OCI-LY3 (cell line): ENCODE data around the gene TMEM106C.

Experiments used
- H2AFZ ChIP-seq: fragments of 200-600, 300-600 bp; shearing (Covaris generic); 2 replicates; pipeline ENCODE4 v1.6.0; 2014; ENCODE audit warnings: antibody characterized with exemption, low read depth, low read length
- H3K27ac ChIP-seq: fragments of 200-600, 300-600 bp; sonication (generic); 2 replicates; pipeline ENCODE4 v1.5.1; 2014; ENCODE audit warnings: mild to moderate bottlenecking, low read length, moderate library complexity, mixed read lengths
- H3K27me3 ChIP-seq: fragments of 200-600, 300-600 bp; sonication (generic); 2 replicates; pipeline ENCODE4 v1.6.1; 2014; ENCODE audit warnings: low read depth, low read length, mixed read lengths
- H3K36me3 ChIP-seq: fragments of 200-600, 300-600 bp; sonication (generic); replicated peaks from 2 replicates; pipeline ENCODE3; 2014; ENCODE audit warnings: low read depth, low read length, mixed read lengths
- H3K4me1 ChIP-seq: fragments of 300-600, 200-600 bp; sonication (generic); 2 replicates; pipeline ENCODE4 v1.6.1; 2014; ENCODE audit warnings: low read length, mixed read lengths
- H3K4me2 ChIP-seq: fragments of 200-600, 300-600 bp; sonication (generic); 2 replicates; pipeline ENCODE4 v1.6.1; 2014; ENCODE audit warnings: low read length, mixed read lengths
- H3K4me3 ChIP-seq: fragments of 300-600, 200-600 bp; sonication (generic); 2 replicates; pipeline ENCODE4 v1.5.1; 2014; ENCODE audit warnings: antibody characterized with exemption, mild to moderate bottlenecking, low read length, moderate library complexity
- H3K79me2 ChIP-seq: fragments of 300-600, 200-600 bp; shearing (Covaris generic); 2 replicates; pipeline ENCODE4 v1.6.1; 2014; ENCODE audit warnings: mild to moderate bottlenecking, low read length, mixed read lengths
- H3K9ac ChIP-seq: fragments of 300-600, 200-600 bp; shearing (Covaris generic); 2 replicates; pipeline ENCODE4 v1.6.0; 2014; ENCODE audit warnings: mild to moderate bottlenecking, low read length, moderate library complexity
- H3K9me3 ChIP-seq: fragments of 200-600, 300-600 bp; shearing (Covaris generic); 2 replicates; pipeline ENCODE4 v1.6.1; 2014; ENCODE audit warnings: low read length, mixed read lengths; ENCODE audit not compliant: insufficient read depth
- H4K20me1 ChIP-seq: fragments of 200-600, 300-600 bp; sonication (generic); 2 replicates; pipeline ENCODE4 v1.6.1; 2016; ENCODE audit warnings: low read length, mixed read lengths; ENCODE audit not compliant: insufficient read depth
- CTCF ChIP-seq: fragments of 200-600, 300-600 bp; sonication (generic); IDR thresholded peaks from 2 replicates; pipeline ENCODE4 v1.5.1; 2014; ENCODE audit warnings: antibody characterized with exemption, low read length, low read depth
- EZH2phosphoT487 ChIP-seq: fragments of 200-600 bp; shearing (Covaris generic); IDR thresholded peaks from 2 replicates; pipeline ENCODE4 v1.6.1; 2018; ENCODE audit warnings: antibody characterized with exemption, mixed run types, low read depth

TMEM106C gene

GRCh38 chr12:47965581-47965980 lies 2.2 kb downstream of the TMEM106C start:
- H2AFZ ChIP-seq = no peak overlapping the region
- no peak overlapping the region for H3K27ac ChIP-seq
- H3K9ac ChIP-seq = no peak overlapping the region
- peaks cover 6% of the 10 kb centered on the region for H3K79me2 ChIP-seq
- H3K9me3 ChIP-seq = no peaks in the 10 kb centered on the region
- no peaks in the 10 kb centered on the region for H4K20me1 ChIP-seq
- TF ChIP-seq EZH2phosphoT487 (no peak), CTCF (no peak)
- peaks cover 9% of the 10 kb centered on the region; the same call in 1 of the 2 replicates for H3K4me1 ChIP-seq
- peaks cover 9% of the 10 kb centered on the region for H3K27me3 ChIP-seq
- no peak overlapping the region for H3K4me2 ChIP-seq
- H3K4me3 ChIP-seq = no peak overlapping the region
- peaks cover 38% of the 10 kb centered on the region for H3K36me3 ChIP-seq

- Histone ChIP-seq H2AFZ (no peak overlapping the region), H3K4me1 (peaks cover 9% of the 10 kb centered on the region; the same call in 1 of the 2 replicates), H3K79me2 (peaks cover 6% of the 10 kb centered on the region), H3K36me3 (peaks cover 38% of the 10 kb centered on the region), H3K4me2 (no peak overlapping the region), H3K27ac (no peak overlapping the region), H4K20me1 (no peaks in the 10 kb centered on the region), H3K4me3 (no peak overlapping the region), H3K27me3 (no peaks in the 10 kb centered on the region; the same call in 1 of the 2 replicates), H3K9me3 (no peaks in the 10 kb centered on the region), H3K9ac (no peak overlapping the region)
- TF ChIP-seq EZH2phosphoT487 = no peak
- TF ChIP-seq CTCF = no peak
Measured at GRCh38 chr12:47967461-47968321, 4.3 kb downstream of the TMEM106C start.

- H3K4me3 ChIP-seq = no peak overlapping the region
- no peaks in the 10 kb centered on the region for H3K4me1 ChIP-seq
- no peaks in the 10 kb centered on the region for H3K27me3 ChIP-seq
- peaks cover 38% of the 10 kb centered on the region for H3K36me3 ChIP-seq
- H3K27ac ChIP-seq = no peak overlapping the region
- no peak overlapping the region for H3K9ac ChIP-seq
- H3K79me2 ChIP-seq = no peaks in the 10 kb centered on the region
- no peak overlapping the region for H3K4me2 ChIP-seq
- no peaks in the 10 kb centered on the region for H3K9me3 ChIP-seq
- no peak overlapping the region for H2AFZ ChIP-seq
- no peaks in the 10 kb centered on the region for H4K20me1 ChIP-seq
- no peak for TF ChIP-seq EZH2phosphoT487
- TF ChIP-seq CTCF = no peak
Measured at GRCh38 chr12:47969845-47970244, 6.4 kb downstream of the TMEM106C start.

GRCh38 chr12:47970843-47971242 lies 7.4 kb downstream of the TMEM106C start:
- no peak overlapping the region for H3K9ac ChIP-seq
- no peak overlapping the region for H3K4me3 ChIP-seq
- H3K79me2 ChIP-seq = no peaks in the 10 kb centered on the region
- H4K20me1 ChIP-seq = no peaks in the 10 kb centered on the region
- peaks cover 30% of the 10 kb centered on the region for H3K36me3 ChIP-seq
- no peaks in the 10 kb centered on the region for H3K9me3 ChIP-seq
- no peaks in the 10 kb centered on the region for H3K27me3 ChIP-seq
- H3K4me2 ChIP-seq = no peak overlapping the region
- no peaks in the 10 kb centered on the region for H3K4me1 ChIP-seq
- H3K27ac ChIP-seq = no peak overlapping the region
- TF ChIP-seq EZH2phosphoT487 (no peak), CTCF (no peak)
- H2AFZ ChIP-seq = no peak overlapping the region
